Panc1 (cell line): Measurements from ENCODE around the gene ERC2. TPM values are rescaled to one million over a fixed set of nuclear protein-coding genes. Genes with fewer than 3 reads are reported as not detected.

Experiments used
- ATAC-seq: fragments of 200-7000 bp; cut with Tn5 transposase; 2 replicates; pipeline ENCODE4 v1.9.1; 2020; ENCODE audit warnings: mild to moderate bottlenecking, moderate library complexity
- BruUV-seq: library from RNA; stranded (reverse); fragments of 400-500 nt; replicated peaks from 2 replicates; lab custom pipeline; 2021; lab: Mats Ljungman, UMichigan
- CTCF ChIA-PET: fragments of 300-600 bp; sonication (Branson Sonifier 250); formaldehyde crosslinking; loops from one replicate; lab custom pipeline; 2022; ENCODE audit warnings: antibody characterized with exemption; lab: Charles Lee
- POLR2A ChIA-PET: fragments of 300-600 bp; sonication (Branson Sonifier 250); formaldehyde crosslinking; loops from one replicate; lab custom pipeline; 2022; ENCODE audit warnings: antibody characterized with exemption; lab: Charles Lee
- DNase-seq: peaks from one replicate; pipeline ENCODE4 v3.0.0-alpha.2; 2010; ENCODE audit warnings: low read depth, low spot score
- H3K27ac ChIP-seq: 2 replicates; pipeline ENCODE4 v1.5.1; 2011; ENCODE audit warnings: mild to moderate bottlenecking, low read length, inconsistent platforms
- H3K27me3 ChIP-seq: fragments of 200-500 bp; sonication (Bioruptor generic); 2 replicates; pipeline ENCODE4 v1.6.0; 2014; ENCODE audit warnings: low read length, inconsistent platforms; ENCODE audit not compliant: control insufficient read depth, insufficient read depth
- H3K36me3 ChIP-seq: fragments of 200-500 bp; sonication (Bioruptor generic); 2 replicates; pipeline ENCODE4 v1.5.1; 2014; ENCODE audit warnings: inconsistent platforms, mild to moderate bottlenecking, low read length, moderate library complexity; ENCODE audit not compliant: control insufficient read depth, insufficient read depth
- H3K4me1 ChIP-seq: 2 replicates; pipeline ENCODE4 v1.5.1; 2011; ENCODE audit warnings: inconsistent platforms, mild to moderate bottlenecking, low read length, moderate library complexity; ENCODE audit not compliant: control insufficient read depth, insufficient read depth
- H3K4me3 ChIP-seq, 2 experiments: 2 replicates each; pipeline ENCODE4 v1.5.1; 2011 to 2012; ENCODE audit warnings: low read depth in 2 of 2, low read length in 2 of 2, mild to moderate bottlenecking in 2 of 2, inconsistent platforms in 1 of 2, moderate library complexity in 1 of 2
- H3K9me3 ChIP-seq: fragments of 200-500 bp; sonication (Bioruptor generic); 2 replicates; pipeline ENCODE4 v1.5.1; 2014; ENCODE audit warnings: low read depth, mild to moderate bottlenecking, inconsistent platforms, low read length, moderate library complexity; ENCODE audit not compliant: control insufficient read depth, insufficient read depth
- POLR2AphosphoS5 ChIP-seq: IDR thresholded peaks from 2 replicates; pipeline ENCODE4 v1.6.1; 2012; ENCODE audit warnings: mild to moderate bottlenecking, low read depth, low read length, moderate library complexity
- REST ChIP-seq, 2 experiments: IDR thresholded peaks; 2 replicates each; pipeline ENCODE4 v1.6.1; 2011 to 2012; ENCODE audit warnings: low read depth in 2 of 2, control low read depth in 1 of 2, low read length in 1 of 2, mild to moderate bottlenecking in 1 of 2, moderate library complexity in 1 of 2; ENCODE audit not compliant: insufficient read depth in 1 of 2
- SIN3A ChIP-seq: IDR thresholded peaks from 2 replicates; pipeline ENCODE4 v1.6.1; 2012; ENCODE audit warnings: low read depth, mild to moderate bottlenecking, low read length, moderate library complexity, borderline replicate concordance; ENCODE audit not compliant: insufficient read depth
- TCF7L2 ChIP-seq: IDR thresholded peaks from 2 replicates; pipeline ENCODE4 v1.6.1; 2011; ENCODE audit warnings: mild to moderate bottlenecking, low read depth, low read length, inconsistent platforms
- in situ Hi-C: cut with HindIII; loops from 2 replicates; pipeline ENCODE4 v1.10.0; 2016; ENCODE audit warnings: low sequenced_read_pairs, low pct_unique_long_range_greater_than_20kb
- intact Hi-C: fragments of 100-400 bp; cut with micrococcal nuclease; formaldehyde crosslinking; loops from one replicate; pipeline ENCODE4 v1.10.0; 2022; ENCODE audit not compliant: unreplicated experiment
- total RNA-seq: library from RNA; stranded (reverse); gene quantifications from one replicate; pipeline ENCODE4 v1.2.1, GENCODE V29; 2021; ENCODE audit not compliant: unreplicated experiment
- TF ChIP-seq, protein P1 (sequence below): fragments of 450-650 bp; IDR thresholded peaks from 2 replicates; pipeline ENCODE4 v1.5.1; 2017; ENCODE audit warnings: mild to moderate bottlenecking

ERC2 gene
- total RNA-seq, 1 experiment from 2014 or later = 0.33 TPM

DNA sequence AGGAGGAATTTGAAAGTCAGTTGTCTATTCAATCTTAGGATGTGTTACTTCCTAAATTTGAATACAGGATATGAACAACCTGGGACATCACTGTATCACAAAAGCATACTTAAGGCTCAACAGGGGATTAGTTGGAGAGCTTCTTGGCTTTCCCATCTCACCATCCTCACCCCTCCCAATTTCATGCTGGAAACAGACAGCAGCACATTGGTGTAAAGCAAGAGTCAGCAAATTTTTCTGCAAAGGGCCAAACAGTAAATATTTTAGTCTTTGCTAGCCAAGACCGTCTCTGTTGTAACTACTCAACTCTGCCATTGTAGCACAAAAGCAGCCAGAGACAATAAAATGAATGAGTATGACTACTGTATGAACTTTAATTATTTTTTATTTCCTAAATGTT lies 94.9 kb downstream of the ERC2 start:
- H3K36me3 ChIP-seq = no peaks in the 10 kb centered on the region
- POLR2A ChIA-PET = no interaction called here
- no peak for TF ChIP-seq SIN3A
- TF ChIP-seq POLR2AphosphoS5 = no peak
- TF ChIP-seq, protein P1, sequence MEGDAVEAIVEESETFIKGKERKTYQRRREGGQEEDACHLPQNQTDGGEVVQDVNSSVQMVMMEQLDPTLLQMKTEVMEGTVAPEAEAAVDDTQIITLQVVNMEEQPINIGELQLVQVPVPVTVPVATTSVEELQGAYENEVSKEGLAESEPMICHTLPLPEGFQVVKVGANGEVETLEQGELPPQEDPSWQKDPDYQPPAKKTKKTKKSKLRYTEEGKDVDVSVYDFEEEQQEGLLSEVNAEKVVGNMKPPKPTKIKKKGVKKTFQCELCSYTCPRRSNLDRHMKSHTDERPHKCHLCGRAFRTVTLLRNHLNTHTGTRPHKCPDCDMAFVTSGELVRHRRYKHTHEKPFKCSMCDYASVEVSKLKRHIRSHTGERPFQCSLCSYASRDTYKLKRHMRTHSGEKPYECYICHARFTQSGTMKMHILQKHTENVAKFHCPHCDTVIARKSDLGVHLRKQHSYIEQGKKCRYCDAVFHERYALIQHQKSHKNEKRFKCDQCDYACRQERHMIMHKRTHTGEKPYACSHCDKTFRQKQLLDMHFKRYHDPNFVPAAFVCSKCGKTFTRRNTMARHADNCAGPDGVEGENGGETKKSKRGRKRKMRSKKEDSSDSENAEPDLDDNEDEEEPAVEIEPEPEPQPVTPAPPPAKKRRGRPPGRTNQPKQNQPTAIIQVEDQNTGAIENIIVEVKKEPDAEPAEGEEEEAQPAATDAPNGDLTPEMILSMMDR = no peak
- TF ChIP-seq REST (IDR thresholded peaks at IDR 0.05; ENCODE audit: insufficient read depth in 1 of 2, low read depth in 2 of 2, low read length in 1 of 2) = no peak
- no TSS peak for BruUV-seq
- H3K27me3 ChIP-seq = peaks cover 2% of the 10 kb centered on the region; the same call in 1 of the 2 replicates
- no peaks in the 10 kb centered on the region for H3K4me1 ChIP-seq
- CTCF ChIA-PET = no interaction called here
- ATAC-seq = no peak
- no peak for DNase-seq
- in situ Hi-C loops (no loop called here), intact Hi-C loops (no loop called here)
- H3K27ac ChIP-seq = no peak overlapping the region
- H3K9me3 ChIP-seq = no peaks in the 10 kb centered on the region
- H3K4me3 ChIP-seq = no peak overlapping the region

DNA sequence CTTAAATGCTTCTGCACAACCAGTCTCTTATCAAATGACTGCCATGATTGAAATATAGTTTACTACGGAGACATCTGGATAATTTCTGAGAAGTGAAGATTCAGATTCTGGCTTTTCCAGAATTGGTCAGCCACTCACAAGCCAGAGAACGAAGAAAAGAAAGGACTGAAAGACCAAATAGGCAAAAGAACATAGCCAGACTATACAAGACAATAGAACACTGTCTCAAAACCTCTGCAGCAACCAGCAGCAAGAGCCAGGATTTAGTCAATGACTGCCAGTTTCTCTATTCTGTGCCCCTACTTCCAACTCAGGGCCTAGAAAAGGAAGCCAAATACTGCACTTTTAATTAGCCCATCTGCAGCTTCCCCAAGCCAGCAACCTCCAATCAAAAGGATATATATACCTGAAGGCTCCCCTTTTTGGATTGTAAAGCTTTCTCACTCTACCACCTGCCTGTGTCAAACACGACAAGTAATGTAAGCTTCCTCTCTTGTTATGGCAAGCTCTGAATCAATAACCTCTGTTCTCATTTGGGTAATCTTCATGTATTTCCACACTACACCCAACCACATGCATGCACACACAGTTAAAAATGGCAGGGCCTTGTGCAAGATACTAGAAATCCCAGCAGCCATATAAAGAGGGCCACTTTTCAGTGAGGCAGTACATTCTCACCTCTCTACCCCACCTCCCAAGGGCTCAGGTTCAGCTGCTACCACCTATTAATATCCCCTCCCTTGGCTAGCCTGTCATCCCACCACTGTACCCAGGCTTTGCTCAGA lies 97.1 kb downstream of the ERC2 start:
- no peak for TF ChIP-seq REST (IDR thresholded peaks at IDR 0.05; ENCODE audit: insufficient read depth in 1 of 2, low read depth in 2 of 2, low read length in 1 of 2)
- TF ChIP-seq TCF7L2 = no peak
- TF ChIP-seq SIN3A = no peak
- TF ChIP-seq, protein P1 = no peak
- TF ChIP-seq POLR2AphosphoS5 = no peak
- CTCF ChIA-PET = no interaction called here
- no peaks in the 10 kb centered on the region for H3K36me3 ChIP-seq
- H3K9me3 ChIP-seq = no peaks in the 10 kb centered on the region
- H3K27me3 ChIP-seq = peaks cover 2% of the 10 kb centered on the region; the same call in 1 of the 2 replicates
- DNase-seq = no peak
- H3K4me1 ChIP-seq = no peaks in the 10 kb centered on the region
- in situ Hi-C loops = no loop called here
- no TSS peak for BruUV-seq
- no peak overlapping the region for H3K27ac ChIP-seq
- no peak for ATAC-seq
- POLR2A ChIA-PET = no interaction called here
- H3K4me3 ChIP-seq = no peak overlapping the region
- intact Hi-C loops = no loop called here
